Activated CD8-positive, alpha-beta memory T cell treated with anti-CD3 and anti-CD28 coated beads for 24 hours (primary cell): ENCODE results near the gene A1BG.
"Not testable (repeated sequence)": the region's sequence is repeated elsewhere in the genome, so short reads cannot be mapped to it uniquely, and the experiment has no call there.

Source experiments
- DNase-seq: peaks from one replicate; pipeline ENCODE4 v3.0.0-alpha.2; 2020

Gene A1BG

DNA sequence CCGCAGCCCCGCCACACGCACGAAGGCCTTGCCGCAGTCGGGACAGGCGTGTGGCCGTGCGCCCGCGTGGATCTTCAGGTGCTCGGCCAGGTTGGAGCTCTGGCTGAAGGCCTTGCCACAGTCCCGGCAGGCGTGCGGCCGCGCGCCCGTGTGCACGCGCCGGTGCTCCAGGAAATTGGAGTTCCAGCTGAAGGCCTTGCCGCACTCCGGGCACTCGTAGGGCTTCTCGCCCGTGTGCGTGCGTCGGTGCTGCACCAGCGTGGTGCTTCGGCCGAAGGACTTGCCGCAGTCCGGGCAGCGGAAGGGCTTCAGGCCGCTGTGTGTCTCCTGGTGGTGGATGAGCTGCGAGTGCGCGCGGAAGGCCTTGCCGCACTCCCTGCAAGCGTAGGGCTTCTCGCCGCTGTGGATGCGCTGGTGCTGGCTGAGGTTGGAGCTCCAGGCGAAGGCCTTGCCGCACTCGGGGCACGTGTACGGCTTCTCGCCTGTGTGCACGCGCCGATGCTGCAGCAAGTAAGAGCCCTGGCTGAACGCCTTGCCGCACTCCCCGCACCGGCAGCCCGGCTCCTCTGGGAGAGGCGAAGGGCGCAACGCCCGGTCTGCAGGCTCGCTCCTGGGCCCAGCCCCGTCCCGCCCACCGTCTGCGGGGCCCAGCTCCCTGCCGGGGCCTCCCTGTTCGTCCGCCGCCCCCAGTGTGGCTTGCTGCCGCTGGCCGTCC, 3.6 kb upstream of the A1BG start:
- DNase-seq: no peak

DNA sequence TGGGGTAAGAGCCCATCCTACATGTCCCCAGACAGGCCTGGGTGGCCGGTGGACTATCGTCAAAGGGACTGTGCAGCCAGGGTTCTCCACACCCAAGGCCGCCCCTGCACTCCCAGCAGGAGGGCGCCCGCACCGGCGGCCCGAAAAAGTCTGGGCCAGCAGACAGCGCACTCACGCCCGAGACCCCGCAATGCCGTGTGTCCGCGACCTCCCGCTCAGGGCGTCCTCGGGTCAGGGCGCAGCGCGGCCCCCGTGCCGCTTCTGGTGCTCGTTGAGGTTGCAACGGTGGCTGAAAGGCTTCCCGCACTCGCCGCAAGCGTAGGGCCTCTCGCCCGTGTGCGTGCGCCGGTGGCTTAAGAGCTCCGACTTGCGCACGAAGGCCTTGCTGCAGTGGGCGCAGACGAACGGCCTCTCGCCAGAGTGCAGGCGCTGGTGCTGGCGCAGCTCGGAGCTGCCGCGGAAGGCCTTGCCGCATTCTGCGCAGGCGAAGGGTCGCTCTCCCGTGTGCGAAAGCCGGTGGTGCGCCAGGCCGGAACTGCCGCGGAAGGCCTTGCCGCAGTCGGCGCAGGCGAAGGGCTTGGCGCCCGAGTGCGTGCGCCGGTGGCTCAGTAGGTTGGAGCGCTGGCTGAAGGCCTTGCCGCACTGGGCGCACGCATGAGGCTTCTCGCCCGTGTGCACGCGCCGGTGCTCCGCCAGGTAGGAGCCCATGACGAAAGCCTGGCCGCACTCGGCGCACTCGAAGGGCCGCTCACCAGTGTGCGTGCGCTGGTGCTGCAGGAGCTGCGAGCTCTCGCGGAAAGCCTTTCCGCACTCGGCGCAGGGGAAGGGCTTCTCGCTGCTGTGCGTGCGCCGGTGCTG, 2.8 kb upstream of the A1BG start:
- peak; percentile 82 for DNase-seq

DNA sequence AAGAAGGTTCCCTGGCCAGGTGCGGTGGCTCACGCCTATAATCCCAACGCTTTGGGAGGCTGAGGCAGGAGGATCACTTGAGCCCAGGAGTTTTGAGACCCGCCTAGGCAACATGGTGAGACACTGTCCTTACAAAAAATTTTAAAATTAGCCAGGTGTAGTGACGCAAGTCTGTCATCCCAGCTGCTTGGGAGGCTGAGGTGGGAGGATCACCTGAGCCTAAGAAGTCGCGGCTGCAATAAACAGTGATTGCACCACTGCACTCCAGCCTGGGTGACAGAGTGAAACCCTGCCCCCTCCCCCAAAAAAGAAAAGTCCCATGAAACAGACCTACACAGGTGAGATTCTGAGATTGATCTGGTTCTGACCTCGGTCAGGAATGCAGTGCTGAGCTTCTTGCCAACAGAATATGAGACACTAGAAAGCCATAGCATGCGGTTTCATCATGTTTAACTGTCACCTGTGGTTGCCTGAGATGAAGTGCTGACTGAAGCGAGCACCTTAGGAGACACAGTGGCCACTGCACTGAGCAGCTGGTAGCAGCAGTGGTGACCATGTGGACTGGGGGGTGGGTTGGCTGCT, 2.0 kb upstream of the A1BG start:
- no peak for DNase-seq

DNA sequence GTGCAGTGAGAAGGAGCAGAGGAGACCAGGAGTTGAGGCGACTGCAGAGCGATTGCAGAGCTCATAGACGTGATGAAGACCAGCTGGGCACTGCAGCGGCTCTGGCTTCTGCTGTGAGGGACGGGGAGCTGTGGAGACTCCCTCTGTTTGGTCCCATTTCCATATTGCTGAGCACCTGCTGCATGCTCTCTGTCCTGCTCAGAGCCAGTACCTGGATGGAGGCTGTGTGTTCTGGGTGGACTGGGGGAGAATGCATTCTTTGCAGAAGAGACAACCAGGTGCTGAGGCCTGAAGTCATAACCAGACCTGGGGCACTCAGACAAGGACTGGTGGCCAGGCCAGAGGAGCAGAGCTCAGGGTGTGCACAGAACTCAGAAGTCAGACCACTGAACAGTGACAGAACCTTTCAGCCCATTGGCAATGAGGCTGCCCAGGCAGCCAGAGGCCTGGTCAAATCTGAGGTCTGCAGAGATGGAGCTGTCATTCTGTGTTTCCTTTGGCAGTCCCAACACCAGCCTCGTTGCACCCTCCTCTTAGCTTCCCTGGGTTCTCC, 1.3 kb upstream of the A1BG start:
- no peak for DNase-seq

DNA sequence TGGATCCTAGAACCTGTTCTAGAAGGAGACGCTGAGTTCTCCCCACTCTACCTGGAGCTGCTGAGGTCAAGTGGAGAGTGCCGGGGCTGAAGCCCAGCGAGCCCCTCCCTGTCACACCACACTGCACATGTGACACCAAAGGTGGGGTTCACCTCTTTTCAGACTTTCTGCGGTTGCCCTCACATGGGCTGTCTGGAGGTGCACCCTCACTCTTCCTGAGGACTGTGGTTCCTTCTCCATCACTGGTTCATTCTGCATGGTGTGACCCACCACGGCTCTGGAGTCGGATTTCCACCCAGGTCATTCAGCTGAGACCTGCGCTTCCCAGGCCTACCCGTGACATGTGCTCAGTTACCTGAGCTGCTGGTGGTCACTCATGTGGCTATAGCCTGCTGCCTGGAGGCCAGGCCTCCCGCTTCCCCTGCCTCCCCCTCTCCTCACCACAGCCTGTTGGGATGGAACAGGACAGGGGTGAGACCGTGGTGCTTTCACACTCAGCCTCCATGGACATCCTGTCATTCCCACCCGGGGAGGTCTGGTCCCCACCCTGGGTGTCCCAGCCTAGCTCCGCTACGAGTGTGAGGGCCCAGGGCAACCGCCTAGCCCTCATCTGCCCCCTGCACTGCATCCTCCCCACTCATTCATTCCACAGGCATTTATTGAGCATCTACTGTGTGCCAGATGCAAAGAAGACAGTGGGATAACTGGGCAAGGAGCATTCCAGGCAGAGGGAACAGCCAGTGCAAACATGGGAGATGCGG, 605 bp upstream of the A1BG start:
- DNase-seq: no peak

DNA sequence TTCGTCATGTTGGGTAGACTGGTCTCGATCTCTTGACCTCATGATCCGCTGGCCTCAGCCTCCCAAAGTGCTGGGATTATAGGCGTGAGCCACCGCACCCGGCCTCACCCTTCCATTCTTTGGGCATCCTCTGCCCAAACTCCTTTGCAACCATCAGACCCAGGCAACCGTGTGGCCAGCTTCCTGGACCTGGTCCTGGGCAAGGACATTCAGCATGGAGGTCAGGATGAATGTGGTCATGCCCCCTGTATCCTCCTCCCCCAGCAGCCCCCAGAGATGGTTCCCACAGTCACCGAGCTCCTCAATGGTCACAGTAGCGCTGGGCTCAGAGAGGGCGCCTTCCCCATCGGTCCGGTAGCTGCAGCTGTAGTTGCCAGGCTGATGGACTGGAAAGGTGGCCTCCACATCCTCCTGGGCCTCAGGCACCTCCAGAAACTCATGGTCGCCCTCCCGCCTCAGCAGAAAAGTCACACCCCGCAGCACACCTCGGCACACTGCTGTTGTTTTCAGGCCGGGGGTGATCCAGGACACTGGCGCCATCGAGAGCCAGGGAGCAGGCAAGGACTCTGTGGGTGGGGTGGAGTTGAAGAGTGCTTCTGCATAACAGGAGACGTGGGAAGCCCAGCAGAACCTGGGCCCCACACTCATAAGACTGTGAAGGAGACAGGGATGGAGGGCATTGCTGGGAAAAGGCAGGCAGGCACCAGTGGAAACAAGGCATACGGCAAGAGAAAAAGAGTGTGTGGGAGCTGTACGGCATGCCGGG, 1.1 kb downstream of the A1BG start:
- no peak for DNase-seq

DNA sequence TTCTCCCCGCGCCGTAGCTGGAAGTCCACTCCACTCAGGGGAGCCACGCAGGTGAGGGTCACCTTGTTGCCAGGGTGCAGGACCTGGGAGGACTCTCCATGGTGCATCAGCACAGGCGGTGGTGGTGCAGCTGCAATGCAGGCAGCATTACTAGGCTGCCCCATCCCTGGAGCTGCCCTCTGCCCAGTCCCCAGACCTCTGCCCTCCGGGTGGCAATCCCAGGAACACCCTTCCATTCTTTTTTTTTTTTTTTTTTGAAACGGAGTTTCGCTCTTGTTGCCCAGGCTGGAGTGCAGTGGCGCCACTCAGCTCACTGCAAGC, 1.8 kb downstream of the A1BG start:
- no peak for DNase-seq

DNA sequence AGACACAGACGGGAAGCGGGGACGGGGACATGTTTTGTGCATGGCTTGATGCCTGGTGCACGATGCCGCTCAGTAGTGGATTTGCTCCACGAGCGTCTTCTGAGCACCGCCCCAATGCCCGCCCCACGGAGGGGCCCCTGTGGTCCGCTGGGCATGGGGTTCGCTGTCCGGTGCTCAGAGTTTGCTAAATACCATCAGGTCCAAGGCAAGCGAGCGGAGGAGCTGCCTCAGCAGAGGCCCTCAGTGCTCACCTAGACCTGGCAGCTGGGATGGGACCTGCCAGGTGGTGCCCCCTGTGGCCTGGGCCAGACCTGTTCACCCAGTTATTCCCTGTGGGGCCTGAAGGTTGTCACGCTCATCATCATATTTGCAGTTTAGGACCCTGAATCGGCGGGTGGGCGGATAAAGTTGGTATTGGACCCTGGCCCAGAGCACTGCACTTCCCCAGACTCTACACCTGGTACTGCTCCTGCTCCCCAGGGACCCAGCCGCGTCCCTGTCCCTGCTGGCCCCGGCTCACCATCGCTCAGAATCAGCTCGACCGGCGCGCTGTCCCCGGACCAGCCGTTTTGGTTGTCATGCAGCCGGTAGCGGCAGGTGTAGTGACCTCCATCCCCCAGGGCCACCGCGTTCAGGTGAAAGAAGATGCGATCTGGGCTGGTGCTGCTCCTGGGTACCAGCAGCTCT, 2.3 kb downstream of the A1BG start:
- DNase-seq: no peak

DNA sequence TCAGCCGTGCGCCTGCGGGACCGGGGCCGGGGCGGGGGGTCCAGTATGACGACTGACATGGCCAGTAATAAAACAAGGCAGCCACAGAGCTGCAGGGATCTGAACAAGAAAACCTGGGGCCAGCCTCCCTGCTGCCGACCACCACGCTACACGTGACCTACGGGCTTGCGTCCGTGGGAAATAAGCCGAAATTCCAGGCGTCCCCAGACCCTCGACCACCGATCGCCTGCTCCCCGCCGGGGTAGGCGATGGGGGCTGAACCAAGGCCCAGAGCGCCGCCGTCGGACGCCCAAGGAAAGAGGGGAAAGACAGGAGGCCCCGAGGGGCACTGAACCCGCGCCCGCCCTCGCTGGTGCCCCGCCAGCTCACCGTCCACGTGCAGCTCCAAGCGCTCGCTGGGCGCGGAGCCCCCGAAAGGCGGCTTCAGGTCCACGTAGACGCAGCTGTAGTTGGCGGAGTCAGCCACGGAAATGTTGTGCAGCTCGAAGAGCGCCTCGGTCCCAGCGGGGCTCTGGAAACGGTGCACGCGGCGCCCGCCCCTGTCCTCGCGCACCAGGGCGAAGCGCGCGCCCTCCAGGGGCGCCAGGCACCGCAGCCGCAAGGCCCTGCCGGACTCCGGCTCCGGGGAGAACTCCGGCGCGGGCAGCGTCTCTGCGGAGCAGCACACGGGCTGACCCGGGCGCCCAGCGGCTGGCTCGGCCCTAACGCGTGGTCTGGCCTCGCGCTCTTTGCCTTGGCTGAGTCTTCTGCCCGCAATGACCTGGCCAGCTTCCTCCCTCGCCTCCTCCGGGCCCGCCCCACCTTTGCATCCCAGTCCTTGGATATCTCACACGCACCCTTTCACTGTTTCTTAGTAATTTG, 3.1 kb downstream of the A1BG start:
- DNase-seq: no peak

DNA sequence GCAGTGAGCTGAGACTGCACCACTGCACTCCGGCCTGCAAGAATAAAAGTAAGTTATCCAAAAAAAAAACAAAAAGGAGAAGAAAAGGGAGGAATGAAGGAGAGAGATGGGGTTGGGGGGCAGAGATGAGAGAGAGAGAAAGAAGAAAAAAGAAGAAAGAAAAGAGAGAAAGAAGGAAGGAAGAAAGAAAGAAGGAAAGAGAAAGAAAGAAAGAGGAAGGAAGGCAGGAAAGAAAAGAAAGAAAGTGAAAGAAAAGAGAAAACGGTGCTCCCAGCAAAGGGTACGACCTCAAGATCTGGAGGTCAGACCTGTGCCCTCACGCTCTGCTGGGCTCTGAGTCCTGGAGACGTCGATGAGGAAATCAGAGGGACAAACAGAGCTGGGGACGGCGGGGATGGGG, 3.7 kb downstream of the A1BG start:
- DNase-seq: no peak

DNA sequence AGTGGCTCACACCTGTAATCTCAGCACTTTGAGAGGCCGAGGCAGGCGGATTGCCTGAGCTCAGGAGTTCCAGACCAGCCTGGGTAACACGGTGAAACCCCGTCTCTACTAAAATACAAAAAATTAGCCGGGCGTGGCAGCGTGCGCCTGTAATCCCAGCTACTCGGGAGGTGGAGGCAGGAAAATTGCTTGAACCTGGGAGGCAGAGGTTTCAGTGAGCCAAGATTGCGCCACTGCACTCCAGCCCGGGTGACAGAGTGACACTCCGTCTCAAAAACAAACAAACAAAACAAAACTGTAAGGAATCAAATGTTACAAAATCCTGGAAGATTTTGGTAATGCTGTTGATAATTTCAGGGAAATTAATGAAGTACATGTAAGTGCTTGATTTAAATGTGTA, 5.2 kb downstream of the A1BG start:
- DNase-seq: not testable (repeated sequence)

DNA sequence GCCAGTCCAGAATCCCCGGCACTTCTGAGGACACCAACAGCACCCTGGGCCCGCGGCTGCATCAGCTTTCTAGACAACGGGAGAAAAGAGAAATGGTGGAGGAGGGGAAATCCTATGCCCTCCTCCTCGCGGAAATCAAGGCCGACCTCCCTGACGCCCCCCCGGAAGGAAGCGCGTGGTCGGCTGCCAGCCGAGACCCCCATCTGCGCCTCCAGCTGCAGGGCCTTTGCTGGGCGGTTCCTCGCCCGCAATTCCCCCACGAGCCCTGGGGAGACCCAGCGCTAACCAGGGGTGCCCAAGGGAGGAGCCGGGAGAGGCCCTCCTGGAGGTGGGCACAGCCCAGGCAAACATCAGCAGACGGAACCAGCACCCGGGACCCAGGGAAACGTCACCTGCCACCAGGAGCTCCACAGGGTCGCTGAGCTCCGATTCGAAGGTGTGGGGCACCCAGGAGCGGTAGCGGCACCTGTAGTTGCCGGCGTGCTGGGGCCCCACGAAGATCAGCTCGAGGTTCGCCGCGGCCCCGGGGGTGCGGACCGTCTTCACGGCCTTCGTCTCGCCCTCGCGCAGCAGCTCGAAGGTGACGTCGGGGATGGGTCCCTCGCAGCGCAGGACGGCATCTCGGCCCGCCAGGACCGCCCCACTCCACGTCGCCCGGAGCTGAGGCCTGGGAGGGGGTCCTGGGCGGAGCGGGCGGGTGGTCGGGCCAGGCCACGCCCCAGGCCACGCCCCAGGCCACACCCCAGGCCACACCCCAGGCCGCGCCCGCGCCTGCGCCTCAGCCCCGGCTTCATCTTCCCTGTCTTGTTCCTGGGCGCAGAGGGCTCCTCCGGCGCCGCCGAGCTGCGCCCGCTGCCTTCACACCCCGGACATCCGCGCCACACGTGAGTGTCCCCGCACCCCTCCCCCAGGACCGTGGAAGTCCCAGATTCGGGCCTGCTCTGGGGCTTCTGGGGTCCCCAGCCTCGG, 6.0 kb downstream of the A1BG start:
- peak; percentile 91 for DNase-seq

DNA sequence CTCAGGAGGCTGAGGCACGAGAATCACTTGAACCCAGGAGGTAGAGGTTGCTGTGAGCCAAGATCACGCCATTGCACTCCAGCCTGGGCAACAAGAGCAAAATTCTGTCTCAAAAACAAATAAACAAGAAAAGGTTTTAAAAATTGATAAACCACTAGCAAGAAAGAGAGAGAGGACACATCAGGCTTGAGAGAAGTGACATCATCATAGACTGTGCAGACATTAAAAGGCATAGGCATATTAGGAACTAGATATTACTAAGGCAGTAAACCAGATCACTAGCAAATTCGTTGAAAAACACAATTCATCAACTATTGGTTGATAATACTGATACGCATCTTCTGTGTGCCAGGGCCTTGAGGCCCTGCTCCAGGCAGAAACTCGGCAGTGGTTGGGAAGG, 7.7 kb downstream of the A1BG start:
- no peak for DNase-seq

DNA sequence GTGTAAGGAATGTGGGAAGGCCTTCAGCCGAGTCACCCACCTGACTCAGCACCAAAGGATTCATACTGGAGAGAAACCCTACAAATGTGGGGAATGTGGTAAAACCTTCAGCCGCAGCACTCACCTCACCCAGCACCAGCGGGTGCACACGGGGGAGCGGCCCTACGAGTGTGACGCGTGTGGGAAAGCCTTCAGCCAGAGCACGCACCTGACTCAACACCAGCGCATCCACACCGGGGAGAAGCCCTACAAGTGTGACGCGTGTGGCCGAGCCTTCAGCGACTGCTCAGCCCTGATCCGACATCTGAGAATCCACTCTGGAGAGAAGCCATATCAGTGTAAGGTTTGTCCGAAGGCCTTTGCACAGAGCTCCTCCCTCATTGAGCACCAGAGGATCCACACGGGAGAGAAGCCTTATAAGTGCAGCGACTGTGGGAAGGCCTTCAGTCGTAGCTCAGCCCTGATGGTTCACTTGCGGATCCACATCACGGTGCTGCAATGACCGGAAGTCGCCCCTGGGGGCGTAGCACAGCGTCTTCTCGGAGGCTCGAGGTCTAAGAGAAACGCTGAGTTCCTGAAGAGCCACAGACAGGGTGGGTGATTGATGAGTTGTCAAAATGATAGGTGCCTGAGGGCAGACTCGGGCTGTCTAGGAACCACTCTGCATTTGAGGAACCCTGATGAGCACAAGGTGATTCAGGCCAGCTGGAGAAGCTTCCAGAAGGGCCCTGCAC, 14.3 kb downstream of the A1BG start:
- DNase-seq: no peak

DNA sequence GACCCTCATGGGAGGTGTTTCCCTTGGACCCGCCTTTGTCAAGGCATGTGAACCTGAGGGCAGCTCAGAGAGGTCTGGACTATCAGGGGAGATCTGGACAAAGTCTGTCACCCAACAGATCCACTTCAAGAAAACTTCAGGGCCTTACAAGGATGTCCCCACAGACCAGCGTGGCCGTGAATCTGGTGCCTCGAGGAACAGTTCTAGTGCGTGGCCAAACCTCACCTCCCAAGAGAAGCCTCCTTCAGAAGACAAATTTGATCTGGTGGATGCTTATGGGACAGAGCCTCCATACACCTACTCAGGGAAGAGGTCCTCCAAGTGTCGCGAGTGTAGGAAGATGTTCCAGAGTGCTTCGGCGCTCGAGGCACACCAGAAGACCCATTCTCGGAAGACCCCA, 15.0 kb downstream of the A1BG start:
- DNase-seq: no peak

DNA sequence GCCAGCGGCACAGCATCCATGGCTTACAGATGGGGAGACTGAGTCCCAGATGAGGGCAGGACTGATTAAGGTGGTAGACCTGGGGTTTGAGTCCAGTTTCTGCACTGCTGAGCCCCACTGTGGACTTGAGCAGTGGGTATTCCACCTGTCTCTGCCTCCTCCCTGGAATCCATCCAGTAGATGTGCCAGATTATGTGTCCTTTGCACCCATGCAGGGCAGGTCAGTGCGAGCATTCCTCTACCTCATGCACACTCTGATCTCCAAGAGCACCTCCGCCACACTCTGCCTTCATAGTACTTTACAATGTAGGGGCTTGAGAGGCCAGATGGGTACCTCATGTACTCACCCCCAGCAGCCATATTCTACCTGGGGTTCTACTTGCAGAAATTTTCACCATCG, 16.5 kb downstream of the A1BG start:
- DNase-seq: no peak

DNA sequence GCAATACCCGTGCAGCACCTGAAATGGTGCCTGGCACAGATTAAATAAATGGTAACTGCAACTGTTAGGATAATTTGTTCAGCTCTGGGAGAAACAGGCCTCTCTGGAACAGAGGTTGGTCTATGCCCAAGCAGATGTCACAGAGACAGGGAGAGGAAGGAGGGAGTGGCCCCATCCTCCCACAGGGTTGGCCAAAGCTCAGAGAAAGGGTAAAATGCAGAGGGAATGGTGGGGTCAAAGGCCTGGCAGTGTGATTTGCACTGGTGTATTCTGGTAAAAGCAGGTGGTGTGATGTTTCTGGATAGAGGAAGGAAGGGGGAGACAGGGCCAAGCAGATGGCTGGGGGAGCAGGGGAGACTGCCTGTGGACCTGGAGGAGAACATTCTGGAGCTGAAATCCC, 17.1 kb downstream of the A1BG start:
- no peak for DNase-seq

DNA sequence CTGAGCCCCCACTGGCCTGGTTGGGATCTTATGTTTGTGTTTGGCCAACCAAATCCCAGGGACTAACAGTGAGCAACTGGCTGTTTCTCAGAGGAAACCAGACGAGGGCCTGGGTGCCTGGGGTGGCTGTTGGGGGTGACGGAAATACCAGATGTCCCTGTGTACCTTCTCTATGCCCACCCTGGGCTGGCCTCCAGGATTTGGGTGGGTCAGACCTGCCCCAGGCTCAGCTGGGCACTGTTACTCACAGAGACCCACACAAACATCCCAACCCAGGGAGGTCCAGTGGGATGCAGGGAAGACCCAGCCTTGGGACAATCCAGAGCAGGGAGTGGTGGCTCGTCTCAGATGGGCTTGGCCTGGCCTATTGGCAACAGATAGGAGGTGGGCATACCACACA, 17.7 kb downstream of the A1BG start:
- DNase-seq: no peak
